Measurements from ENCODE around the gene MRPL16. TPM values are rescaled to one million over a fixed set of nuclear protein-coding genes. Genes with fewer than 3 reads are reported as not detected.

Gene MRPL16
- polyA plus RNA-seq, 3 donors, result 34.1 to 75.0 (median 71.9) TPM

DNA sequence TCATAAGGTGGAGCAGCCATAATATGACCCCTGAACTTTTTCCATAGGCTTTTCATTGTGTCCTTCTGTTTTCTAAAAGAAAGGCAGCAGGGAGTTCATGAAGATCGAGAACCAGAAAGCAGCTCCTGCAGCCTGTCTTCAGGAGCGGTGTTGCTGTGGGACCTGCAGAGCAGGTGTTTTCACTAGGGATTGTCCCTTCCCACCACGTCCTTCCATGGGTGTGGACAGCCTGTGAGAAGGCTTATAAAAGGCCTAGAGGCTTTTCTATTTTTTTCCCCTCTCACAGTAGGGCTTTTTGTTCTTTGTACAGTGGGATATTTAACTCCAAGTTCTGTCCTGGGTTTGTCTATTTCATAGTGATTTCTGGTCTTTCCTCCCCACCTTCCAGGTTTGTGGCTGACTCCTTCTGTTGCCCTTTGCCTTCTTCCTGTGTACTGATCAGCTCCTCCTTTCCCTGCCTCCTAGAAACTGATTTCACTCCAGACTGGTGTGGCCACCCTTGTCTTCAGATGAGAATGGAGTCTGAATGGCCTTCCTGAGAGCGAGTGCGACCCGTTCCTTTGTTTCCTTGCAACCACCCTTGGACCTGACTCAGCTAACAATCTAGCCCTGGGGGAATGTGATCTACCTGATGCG lies 10.1 kb downstream of the MRPL16 start:
- no peak overlapping the region for H3K4me3 ChIP-seq (replicated peaks in 1 of 3; ENCODE audit: low read depth in 2 of 3, low read length in 3 of 3)
- H3K9me3 ChIP-seq (replicated peaks in 1 of 2; ENCODE audit: control insufficient read depth in 1 of 2, insufficient read depth in 1 of 2, low read length in 2 of 2), result no peaks in the 10 kb centered on the region
- Mint-ChIP-seq H3K4me3 (no peak overlapping the region), H3K27ac (peak overlapping the region in 4 of 7 donors; percentile 5 to 73 (median 33)), H3K4me1 (no peaks in the 10 kb centered on the region), H3K27me3 (ENCODE audit: low read depth in 3 of 3) (peaks cover 0 to 1% (median 0%) of the 10 kb centered on the region in 3 donors), H3K36me3 (peaks cover 72 to 91% of the 10 kb centered on the region in 2 donors), H3K9me3 (peaks cover 0 to 2% (median 0%) of the 10 kb centered on the region in 7 donors)
- peaks cover 8% of the 10 kb centered on the region for H4K20me1 ChIP-seq (ENCODE audit: insufficient read depth, low read length)
- 98% methylated on average over 4 of the region's 7 CpGs for WGBS (ENCODE audit: insufficient coverage)
- H3K4me1 ChIP-seq (ENCODE audit: control insufficient read depth in 1 of 2, insufficient read depth in 2 of 2, low read length in 2 of 2), result no peaks in the 10 kb centered on the region
- H3K9ac ChIP-seq (ENCODE audit: insufficient read depth, low read length, poor library complexity, severe bottlenecking), result no peak overlapping the region
- H2AFZ ChIP-seq (ENCODE audit: insufficient read depth, low read depth, low read length, poor library complexity, severe bottlenecking), result no peak overlapping the region
- no peaks in the 10 kb centered on the region for H3K79me2 ChIP-seq (ENCODE audit: insufficient read depth, low read length)
- intact Hi-C loops (cut with micrococcal nuclease), result no loop called here
- peaks cover 73 to 93% of the 10 kb centered on the region in 2 donors for H3K36me3 ChIP-seq (replicated peaks in 1 of 2; ENCODE audit: control insufficient read depth in 1 of 2, insufficient read depth in 2 of 2, low read length in 2 of 2)
- TF ChIP-seq, protein P1, sequence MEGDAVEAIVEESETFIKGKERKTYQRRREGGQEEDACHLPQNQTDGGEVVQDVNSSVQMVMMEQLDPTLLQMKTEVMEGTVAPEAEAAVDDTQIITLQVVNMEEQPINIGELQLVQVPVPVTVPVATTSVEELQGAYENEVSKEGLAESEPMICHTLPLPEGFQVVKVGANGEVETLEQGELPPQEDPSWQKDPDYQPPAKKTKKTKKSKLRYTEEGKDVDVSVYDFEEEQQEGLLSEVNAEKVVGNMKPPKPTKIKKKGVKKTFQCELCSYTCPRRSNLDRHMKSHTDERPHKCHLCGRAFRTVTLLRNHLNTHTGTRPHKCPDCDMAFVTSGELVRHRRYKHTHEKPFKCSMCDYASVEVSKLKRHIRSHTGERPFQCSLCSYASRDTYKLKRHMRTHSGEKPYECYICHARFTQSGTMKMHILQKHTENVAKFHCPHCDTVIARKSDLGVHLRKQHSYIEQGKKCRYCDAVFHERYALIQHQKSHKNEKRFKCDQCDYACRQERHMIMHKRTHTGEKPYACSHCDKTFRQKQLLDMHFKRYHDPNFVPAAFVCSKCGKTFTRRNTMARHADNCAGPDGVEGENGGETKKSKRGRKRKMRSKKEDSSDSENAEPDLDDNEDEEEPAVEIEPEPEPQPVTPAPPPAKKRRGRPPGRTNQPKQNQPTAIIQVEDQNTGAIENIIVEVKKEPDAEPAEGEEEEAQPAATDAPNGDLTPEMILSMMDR (IDR thresholded peaks at IDR 0.05), result no peak
- DNase-seq, result no peak
- H3K27me3 ChIP-seq (ENCODE audit: control insufficient read depth in 2 of 2, insufficient read depth in 2 of 2, low read length in 2 of 2), result no peaks in the 10 kb centered on the region
- no peak overlapping the region for H3K27ac ChIP-seq (ENCODE audit: low read depth in 1 of 2, low read length in 2 of 2)
- no peak overlapping the region for H3K4me2 ChIP-seq (replicated peaks; ENCODE audit: extremely low read depth, low read length, poor library complexity, severe bottlenecking)

DNA sequence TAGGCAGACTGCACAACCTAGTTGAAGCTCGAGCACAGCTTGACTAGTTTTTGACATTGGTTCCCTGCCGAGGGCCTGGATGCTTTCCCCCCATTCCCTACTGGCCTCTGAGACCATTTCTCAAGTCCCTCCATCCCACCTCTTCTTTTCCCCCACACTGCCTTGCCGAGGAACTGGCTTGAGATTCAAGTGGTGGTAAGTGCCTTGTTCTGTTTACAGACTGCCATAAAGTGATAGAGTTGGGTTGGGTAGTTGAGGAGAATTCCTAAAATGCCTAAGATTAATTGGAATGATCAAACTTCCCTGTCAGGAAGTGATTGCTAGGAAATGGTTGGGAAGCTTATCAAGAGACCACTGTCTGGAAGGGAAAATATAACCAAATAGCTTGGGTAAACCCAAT lies 16.2 kb downstream of the MRPL16 start:
- Histone ChIP-seq H3K4me2 (replicated peaks; ENCODE audit: extremely low read depth, low read length, poor library complexity, severe bottlenecking) (no peak overlapping the region), H3K27me3 (ENCODE audit: control insufficient read depth in 2 of 2, insufficient read depth in 2 of 2, low read length in 2 of 2) (no peaks in the 10 kb centered on the region), H3K4me1 (ENCODE audit: control insufficient read depth in 1 of 2, insufficient read depth in 2 of 2, low read length in 2 of 2) (no peaks in the 10 kb centered on the region), H2AFZ (ENCODE audit: insufficient read depth, low read depth, low read length, poor library complexity, severe bottlenecking) (no peak overlapping the region), H3K4me3 (replicated peaks in 1 of 3; ENCODE audit: low read depth in 2 of 3, low read length in 3 of 3) (no peak overlapping the region), H4K20me1 (ENCODE audit: insufficient read depth, low read length) (no peaks in the 10 kb centered on the region), H3K9me3 (replicated peaks in 1 of 2; ENCODE audit: control insufficient read depth in 1 of 2, insufficient read depth in 1 of 2, low read length in 2 of 2) (no peaks in the 10 kb centered on the region), H3K27ac (ENCODE audit: low read depth in 1 of 2, low read length in 2 of 2) (no peak overlapping the region), H3K79me2 (ENCODE audit: insufficient read depth, low read length) (no peaks in the 10 kb centered on the region), H3K36me3 (replicated peaks in 1 of 2; ENCODE audit: control insufficient read depth in 1 of 2, insufficient read depth in 2 of 2, low read length in 2 of 2) (peaks cover 93 to 100% of the 10 kb centered on the region in 2 donors), H3K9ac (ENCODE audit: insufficient read depth, low read length, poor library complexity, severe bottlenecking) (no peak overlapping the region)
- intact Hi-C loops (cut with micrococcal nuclease), result no loop called here
- H3K4me3 Mint-ChIP-seq, result no peak overlapping the region
- no peaks in the 10 kb centered on the region for H3K27me3 Mint-ChIP-seq (ENCODE audit: low read depth in 3 of 3)
- peak overlapping the region in 1 of 7 donors; percentile 51 for H3K27ac Mint-ChIP-seq
- WGBS (ENCODE audit: insufficient coverage), result 80% methylated on average over 1 of the region's 3 CpGs
- DNase-seq, result no peak
- no peaks in the 10 kb centered on the region for H3K9me3 Mint-ChIP-seq
- no peaks in the 10 kb centered on the region for H3K4me1 Mint-ChIP-seq
- TF ChIP-seq, protein P1 (IDR thresholded peaks at IDR 0.05), result no peak
- H3K36me3 Mint-ChIP-seq, result peaks cover 88 to 96% of the 10 kb centered on the region in 2 donors

Measured in CD14-positive monocyte (primary cell).